ENCODE data around the gene PKN1.
"Not testable (repeated sequence)": the region's sequence is repeated elsewhere in the genome, so short reads cannot be mapped to it uniquely, and the experiment has no call there.

PKN1 gene

DNA sequence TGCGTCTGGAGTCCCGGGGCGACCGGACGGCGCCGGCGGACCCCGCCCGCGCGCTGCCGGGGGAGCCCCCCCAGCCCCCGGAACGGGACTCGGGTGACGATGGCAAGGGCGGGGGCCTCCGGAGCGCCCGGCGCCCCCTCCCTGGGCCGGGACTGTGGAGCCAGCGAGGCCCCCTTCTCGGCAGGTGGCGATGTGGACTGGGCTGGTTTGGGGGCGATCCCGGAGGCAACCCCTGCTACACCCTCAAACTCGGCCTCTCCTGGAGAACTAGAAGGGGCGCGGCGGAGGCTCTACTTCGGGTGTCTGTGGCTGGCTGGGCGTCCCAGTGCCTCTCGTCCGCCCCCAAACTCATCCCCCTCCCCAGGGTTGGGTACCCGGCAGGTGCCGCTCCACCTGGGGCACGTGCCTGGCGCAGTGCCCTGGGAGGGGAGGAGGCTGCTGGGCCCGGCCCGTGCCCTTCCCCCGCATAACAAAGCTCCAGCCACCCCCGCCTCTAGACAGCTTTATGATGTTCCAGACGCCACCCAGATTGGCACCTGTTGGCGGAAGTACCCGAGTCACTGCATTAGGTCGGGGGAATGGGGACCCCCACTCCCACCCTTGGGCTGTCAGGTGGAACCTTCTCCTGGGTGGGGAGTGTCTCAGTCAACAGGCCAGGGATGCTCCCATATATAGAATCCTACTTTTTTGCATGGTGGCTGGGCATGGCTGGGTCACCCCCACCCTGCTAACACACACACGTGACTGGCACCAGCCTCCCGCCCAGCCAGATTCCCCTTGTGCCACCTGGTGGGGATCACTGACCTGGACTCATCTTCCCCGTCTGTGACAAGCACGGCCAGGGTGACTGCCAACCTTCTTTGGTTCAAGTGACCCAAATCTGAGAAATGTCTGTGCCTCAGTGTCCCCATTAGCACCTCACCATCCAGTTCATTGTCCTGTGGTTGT lies 722 bp downstream of the PKN1 start:
- peak; percentile 48 for DNase-seq

GRCh38 chr19:14434543-14435319 lies 1.6 kb downstream of the PKN1 start:
- DNase-seq: peak; percentile 40

DNA sequence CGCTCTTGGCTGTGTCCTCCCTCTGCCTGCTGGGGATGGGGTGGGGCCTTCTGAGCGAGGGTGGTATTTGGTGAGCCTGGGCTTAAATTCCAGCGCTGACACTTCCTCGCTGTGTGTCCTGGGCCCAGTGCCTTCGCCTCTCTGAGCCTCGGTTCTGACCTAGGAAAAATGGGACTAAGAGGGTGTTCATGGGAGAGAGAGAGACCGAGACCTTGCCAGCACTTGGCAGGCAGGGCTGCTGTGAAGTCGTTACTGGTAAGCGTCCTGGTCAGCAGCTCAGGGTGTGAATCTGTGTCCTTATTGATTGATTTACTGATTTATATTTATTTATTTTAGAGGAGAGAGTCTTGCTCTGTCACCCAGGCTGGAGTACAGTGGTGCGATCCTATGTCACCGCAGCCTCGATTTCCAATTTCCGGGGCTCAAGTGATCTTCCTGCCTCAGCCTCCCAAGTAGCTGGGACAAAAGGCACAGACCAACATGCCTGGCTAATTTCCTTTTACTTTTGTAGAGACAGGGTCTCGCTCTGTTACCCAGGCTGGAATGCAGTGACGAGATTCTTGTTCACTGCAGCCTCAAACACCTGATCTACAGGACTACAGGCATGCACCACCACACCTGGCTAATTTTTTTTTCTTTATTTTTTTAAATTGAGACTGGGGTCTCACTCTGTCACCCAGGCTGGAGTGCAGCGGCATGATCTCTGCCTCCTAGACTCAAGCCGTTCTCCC lies 2.4 kb downstream of the PKN1 start:
- DNase-seq: no peak

DNA sequence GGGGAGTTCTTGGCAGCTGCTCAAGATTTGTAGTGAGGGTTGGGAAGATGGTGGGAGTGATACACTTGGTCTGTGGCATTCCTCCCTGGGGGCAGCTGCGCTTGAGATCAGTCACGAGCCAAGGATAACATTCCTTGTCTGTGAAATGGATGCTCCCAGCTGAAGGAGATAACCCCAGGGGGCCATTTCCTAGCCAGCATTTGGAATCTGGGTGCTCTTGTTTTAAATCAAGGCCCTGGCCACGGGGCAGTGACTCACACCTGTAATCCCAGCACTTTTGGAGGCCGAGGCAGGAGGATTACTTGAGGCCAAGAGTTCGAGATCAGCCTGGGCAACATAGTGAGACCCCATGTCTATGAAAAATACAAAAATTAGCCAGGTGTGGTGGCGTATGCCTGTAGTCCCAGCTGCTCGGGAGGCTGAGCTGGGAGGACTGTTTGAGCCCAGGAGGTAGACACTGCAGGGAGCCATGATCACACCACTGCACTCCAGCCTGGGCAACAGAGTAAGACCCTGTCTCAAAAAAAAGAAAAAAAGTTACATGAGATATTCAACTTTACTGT lies 4.6 kb downstream of the PKN1 start:
- no peak for DNase-seq

DNA sequence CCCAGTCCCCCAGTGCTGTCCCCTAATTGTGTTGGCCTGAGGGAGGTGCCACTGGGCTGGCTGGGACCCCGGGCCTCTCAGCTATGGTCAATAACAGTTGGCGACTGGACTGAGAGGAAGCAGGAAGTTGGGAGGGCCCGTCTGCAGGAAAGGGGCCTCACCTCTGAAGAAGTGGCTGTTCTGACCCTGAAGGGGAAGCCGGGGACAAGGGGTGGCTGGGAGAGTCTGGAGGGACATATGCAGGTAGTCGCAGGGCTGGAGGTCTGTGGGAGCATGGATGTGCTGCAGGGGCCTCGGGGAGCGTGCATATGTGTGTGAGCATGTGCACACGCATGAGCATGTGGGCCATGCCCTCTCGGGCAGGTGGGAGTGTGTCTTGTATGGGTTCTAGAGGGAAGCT lies 5.9 kb downstream of the PKN1 start:
- DNase-seq: no peak

DNA sequence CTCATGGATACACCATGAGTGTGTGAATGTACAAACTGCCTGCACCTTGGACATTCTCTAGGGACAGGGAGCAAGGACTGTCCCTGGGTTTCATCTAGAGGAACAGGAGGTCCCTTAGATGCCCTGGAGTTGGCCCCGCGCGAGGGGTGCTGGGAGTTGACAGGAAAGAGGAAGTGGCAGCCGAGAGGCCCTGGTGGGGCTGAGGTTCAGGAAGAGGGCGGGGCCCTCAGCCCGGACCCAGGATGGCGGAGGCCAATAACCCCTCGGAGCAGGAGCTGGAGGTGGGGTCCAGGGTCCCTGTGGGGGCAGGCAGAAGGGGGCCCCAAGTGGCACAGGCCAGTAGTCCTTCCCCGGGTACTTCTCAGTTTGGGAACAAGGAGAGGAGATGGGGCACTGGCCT lies 6.9 kb downstream of the PKN1 start:
- DNase-seq: peak; percentile 79

DNA sequence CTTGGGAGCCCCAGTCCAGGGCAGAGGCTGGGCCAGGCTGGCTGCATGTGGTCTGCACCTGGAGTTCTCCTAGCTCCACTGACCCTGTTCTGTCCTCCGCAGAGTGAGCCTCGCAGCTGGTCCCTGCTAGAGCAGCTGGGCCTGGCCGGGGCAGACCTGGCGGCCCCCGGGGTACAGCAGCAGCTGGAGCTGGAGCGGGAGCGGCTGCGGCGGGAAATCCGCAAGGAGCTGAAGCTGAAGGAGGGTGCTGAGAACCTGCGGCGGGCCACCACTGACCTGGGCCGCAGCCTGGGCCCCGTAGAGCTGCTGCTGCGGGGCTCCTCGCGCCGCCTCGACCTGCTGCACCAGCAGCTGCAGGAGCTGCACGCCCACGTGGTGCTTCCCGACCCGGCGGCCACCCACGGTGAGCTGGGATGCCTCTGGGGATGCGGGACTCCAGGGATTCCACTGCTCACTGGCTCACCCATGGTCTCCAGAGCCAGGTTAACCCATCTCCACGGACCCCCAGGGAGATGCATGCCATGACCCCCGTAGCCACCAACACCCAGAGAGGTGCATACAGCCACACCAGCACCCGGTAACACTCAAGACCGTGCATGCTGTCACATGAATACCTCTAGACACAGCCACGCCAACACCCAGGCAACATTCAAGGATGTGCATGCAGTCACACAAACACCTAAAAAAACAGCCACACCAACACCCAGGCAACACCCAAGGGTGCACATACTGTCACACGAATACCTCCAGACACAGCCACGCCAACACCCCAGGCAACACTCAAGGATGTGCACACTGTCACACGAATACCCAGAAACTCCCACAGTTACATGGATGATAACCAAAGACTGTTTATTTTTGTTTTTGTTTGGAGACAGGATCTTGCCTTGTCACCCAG lies 8.2 kb downstream of the PKN1 start:
- DNase-seq: no peak

DNA sequence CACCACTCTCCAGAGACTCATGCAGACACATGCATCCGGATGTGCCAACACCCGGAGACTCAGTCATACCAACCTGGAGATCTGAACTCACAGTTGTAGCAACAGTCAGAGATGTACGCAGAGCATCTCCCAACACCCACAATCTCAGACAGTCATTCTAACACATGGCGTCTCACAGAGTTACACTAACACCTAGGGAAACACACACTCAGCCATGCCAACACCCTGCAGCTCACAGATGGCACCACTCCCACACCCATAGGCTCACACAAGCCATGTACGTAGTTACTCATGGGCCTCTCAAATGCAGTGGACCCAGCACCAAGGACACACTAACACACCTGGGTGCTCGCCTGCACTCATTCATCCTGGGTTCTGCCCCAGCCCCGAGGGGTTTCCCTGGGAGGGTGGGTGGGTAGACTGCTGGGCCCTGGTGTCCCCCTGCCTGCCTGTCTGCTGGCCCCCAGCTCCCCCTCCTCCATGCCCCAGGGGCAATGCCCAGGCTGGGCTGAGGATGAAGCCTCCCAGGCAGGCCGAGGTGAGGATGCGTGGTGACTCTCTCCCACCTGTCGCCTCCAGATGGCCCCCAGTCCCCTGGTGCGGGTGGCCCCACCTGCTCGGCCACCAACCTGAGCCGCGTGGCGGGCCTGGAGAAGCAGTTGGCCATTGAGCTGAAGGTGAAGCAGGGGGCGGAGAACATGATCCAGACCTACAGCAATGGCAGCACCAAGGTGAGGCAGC lies 10.0 kb downstream of the PKN1 start:
- no peak for DNase-seq

- no peak for DNase-seq
Observed at GRCh38 chr19:14443632-14444216, 10.6 kb downstream of the PKN1 start.

GRCh38 chr19:14446336-14447036 lies 13.4 kb downstream of the PKN1 start:
- no peak for DNase-seq

DNA sequence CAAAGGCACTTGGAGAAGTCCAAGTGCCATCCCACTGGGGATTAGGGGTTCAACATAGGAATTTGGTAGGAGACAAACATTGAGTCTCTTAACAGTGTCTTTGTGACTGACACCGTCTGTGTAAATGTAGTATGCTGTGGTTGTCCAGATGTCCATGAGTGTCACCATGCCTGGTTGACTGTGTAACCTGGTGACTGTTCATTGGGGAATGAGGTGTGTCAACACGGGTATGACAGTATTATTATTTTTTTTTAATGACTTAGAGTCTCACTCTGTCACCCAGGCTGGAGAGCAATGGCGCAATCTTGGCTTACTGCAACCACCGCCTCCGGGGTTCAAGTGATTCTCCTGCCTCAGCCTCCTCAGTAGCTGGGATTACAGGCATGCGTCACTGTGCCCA lies 16.2 kb downstream of the PKN1 start:
- no peak for DNase-seq

GRCh38 chr19:14450168-14450874 lies 17.2 kb downstream of the PKN1 start:
- peak; percentile 71 for DNase-seq

DNA sequence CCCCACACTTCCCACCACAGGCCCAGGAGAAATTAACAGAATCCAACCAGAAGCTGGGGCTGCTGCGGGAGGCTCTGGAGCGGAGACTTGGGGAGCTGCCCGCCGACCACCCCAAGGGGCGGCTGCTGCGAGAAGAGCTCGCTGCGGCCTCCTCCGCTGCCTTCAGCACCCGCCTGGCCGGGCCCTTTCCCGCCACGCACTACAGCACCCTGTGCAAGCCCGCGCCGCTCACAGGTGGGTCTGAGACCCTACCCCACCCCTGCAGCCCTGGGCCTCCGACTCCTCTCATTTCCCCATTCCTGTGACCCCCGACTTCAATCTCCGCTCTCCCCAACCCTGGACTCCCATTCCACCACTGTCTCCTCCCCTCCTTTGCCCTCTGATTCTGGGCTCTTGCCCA lies 17.8 kb downstream of the PKN1 start:
- no peak for DNase-seq

- DNase-seq: not testable (repeated sequence)
Observed at GRCh38 chr19:14452303-14452702, 19.2 kb downstream of the PKN1 start.

- no peak for DNase-seq
Observed at GRCh38 chr19:14459703-14460102, 26.6 kb downstream of the PKN1 start.

DNA sequence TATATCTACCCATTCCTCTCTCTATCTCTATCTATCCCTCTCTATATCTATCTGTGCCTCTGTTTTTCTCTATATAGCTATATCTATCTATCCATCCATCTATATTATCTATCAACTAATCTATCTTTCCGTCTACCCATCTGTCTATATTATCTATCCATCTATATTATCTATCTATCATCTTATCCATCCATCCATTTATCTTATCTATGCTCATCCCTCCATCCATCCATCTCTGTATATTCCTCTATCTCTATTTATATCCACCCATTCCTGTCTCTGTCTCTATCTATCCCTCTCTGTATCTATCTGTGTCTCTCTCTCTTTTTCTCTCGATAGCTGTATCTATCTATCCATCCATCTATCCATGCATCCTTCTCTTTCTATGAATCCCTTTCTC lies 27.8 kb downstream of the PKN1 start:
- DNase-seq: no peak

GRCh38 chr19:14462401-14462800 lies 29.3 kb downstream of the PKN1 start:
- not testable (repeated sequence) for DNase-seq

- no peak for DNase-seq
Observed at GRCh38 chr19:14463747-14464146, 30.6 kb downstream of the PKN1 start.

GRCh38 chr19:14467391-14467790 lies 34.3 kb downstream of the PKN1 start:
- DNase-seq: no peak

Data from activated CD4-positive, CD25-positive, alpha-beta regulatory T cell treated with anti-CD3 and anti-CD28 coated beads, Interleukin-2, amount 50 U/mL, for 72 hours (primary cell).